ENCODE results near the gene LTC4S.
A peak's percentile ranks its signal among the peaks of the same experiment; 100 is the strongest.

LTC4S gene

DNA sequence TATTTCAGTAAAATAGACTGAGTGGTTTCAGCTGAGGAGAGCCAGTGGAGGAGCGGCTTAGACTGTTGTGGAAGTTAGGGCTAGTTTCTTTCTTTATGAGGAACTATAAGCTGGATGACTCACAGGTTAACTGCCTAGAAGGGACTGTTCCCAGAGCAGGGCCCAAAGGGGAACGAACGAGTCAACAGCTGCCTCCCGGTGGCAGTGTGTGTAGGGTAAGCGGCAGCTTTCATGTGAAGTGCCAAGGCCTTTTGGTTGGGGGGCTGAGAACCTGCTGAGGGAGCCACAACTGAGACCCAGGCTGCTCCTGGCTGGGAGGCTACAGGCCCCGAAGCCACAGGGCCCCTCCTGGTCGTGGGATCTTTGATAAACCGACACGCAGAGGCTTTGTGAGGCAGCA lies 33.9 kb downstream of the LTC4S start:
- TF ChIP-seq, protein P1, sequence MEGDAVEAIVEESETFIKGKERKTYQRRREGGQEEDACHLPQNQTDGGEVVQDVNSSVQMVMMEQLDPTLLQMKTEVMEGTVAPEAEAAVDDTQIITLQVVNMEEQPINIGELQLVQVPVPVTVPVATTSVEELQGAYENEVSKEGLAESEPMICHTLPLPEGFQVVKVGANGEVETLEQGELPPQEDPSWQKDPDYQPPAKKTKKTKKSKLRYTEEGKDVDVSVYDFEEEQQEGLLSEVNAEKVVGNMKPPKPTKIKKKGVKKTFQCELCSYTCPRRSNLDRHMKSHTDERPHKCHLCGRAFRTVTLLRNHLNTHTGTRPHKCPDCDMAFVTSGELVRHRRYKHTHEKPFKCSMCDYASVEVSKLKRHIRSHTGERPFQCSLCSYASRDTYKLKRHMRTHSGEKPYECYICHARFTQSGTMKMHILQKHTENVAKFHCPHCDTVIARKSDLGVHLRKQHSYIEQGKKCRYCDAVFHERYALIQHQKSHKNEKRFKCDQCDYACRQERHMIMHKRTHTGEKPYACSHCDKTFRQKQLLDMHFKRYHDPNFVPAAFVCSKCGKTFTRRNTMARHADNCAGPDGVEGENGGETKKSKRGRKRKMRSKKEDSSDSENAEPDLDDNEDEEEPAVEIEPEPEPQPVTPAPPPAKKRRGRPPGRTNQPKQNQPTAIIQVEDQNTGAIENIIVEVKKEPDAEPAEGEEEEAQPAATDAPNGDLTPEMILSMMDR (conservative IDR thresholded peaks at IDR 0.05; ENCODE audit: low read depth, low read length): peak; percentile 17
- H3K4me3 ChIP-seq (ENCODE audit: low read depth, low read length): peak overlapping the region; percentile 2
- peak; percentile 60 for DNase-seq (ENCODE audit: low read depth)

DNA sequence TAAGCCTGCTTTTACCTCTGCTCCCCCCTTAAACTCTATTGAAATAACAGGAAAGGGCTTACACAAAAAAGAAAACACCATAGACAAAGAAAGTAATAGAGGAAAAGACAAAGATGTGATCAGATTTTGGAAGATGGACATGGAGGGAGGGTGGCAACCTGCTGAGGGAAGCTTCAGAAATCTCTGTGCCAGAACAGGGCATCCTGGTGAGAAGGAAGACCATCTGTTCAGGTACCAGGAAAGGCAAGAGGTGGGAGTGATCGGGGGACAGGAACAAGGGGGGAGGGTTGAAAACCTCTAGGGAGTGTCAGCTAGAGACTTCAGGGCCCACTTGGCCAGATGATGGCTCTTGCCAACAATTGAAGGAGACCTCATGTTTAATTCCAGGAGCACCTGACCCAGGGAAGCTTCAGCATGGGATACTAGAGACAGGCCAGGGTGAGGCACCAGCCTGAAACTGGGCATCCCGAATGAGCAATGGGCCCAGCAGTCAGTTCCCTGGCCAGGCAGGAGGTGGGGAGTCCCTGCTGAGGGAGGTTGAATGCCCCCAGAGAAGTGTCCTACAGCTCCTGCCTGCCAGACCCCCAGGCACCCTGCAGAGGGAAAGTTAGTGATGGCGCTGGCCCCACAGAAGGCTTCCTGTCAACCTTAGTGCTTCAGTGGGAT lies 35.1 kb downstream of the LTC4S start:
- DNase-seq (ENCODE audit: low read depth): no peak
- TF ChIP-seq, protein P1 (conservative IDR thresholded peaks at IDR 0.05; ENCODE audit: low read depth, low read length): no peak
- H3K4me3 ChIP-seq (ENCODE audit: low read depth, low read length): no peak overlapping the region

DNA sequence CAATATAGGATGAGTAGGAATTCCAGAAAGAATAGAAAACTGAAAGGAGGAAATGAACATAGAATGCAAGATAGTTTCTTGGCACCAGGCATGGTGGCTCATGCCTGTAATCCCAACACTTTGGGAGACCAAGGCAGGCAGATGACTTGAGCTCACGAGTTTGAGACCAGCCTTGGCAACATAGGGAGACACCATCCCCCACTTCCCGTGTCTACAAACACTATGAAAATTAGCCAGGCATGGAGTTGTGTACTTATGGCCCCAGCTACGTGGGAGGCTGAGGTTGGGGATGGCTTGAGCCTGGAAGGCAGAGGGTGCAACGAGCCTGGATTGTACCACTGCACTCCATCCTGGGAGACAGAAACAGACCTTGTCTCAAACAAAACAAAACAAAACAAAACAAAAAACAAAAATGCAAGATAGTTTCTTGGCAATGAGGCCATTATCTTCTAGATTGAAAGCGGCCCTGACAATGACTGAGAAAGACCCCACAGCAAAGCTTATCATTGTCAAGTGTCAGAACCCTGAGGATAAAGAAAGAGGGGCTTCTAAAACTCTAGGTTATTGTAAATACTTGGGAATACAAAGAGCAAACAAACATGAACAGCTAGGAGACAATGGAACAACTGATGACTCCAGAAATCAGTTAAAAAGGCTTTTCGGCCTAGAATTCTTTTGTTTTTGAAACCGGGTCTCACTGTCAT lies 36.1 kb downstream of the LTC4S start:
- H3K4me3 ChIP-seq (ENCODE audit: low read depth, low read length): no peak overlapping the region
- TF ChIP-seq, protein P1 (conservative IDR thresholded peaks at IDR 0.05; ENCODE audit: low read depth, low read length): no peak
- peak; percentile 23 for DNase-seq (ENCODE audit: low read depth)

DNA sequence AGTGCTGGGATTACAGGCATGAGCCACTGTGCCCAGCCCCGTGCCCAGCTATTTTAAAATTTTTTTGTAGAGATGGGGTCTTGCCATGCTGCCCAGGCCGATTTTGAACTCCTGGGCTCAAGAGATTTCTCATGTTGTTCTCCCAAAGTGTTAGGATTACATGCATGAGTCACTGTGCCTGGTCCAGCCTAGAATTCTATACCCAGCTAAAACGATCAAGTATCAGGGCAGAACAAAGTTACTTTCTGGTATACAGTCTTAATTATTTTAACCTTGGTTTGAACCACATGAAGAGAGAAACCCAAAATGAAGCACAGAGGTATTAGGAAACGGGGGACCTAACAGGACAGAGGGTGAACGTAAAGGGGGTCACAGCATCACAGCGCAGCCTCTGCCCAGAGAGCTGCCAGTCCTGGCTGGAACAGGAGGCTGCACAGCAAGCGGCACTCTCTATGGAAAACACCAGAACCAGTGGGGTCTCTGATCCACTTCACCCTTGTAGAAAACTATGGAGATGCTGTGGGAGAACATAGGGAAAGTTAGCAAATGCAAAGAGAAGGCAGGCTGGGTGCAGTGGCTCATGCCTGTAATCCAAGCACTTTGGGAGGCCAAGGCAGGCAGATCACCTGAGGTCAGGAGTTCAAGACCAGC lies 37.2 kb downstream of the LTC4S start:
- no peak overlapping the region for H3K4me3 ChIP-seq (ENCODE audit: low read depth, low read length)
- TF ChIP-seq, protein P1 (conservative IDR thresholded peaks at IDR 0.05; ENCODE audit: low read depth, low read length): no peak
- peak; percentile 20 for DNase-seq (ENCODE audit: low read depth)

DNA sequence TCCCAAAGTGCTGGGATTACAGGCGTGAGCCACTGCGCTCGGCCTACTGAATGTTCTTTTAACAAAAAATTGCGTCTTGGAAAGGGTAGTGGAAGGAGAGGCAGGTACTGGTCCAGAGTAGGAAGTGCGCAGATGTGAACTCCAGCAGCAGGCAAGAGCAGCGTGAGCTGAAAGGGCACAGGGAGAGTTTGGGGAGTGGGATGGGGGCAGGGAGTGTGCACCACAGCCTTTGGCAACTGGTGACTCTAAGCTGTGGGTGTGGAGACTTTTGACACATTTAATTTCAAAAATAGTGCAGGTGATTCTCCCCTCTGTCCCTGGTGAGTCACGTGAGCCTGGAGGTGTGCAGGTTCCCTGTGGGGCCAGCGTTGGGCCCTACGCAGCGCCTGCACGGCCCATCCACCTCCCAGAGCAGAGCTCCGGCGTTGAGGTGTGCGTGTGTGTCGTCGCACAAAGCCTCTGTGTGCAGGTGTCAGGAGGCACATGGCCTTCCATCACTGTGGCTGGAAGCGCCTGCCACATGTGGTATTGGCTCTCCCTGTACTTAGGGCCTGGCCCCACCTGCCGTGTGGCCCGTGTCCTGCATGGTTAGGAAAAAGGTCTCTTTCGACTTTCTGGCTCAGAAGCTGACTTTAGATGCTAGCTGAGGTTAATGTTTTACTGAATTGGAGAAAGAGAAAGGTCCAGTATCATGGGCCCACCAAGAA lies 38.4 kb downstream of the LTC4S start:
- DNase-seq (ENCODE audit: low read depth): peak; percentile 14
- no peak overlapping the region for H3K4me3 ChIP-seq (ENCODE audit: low read depth, low read length)
- TF ChIP-seq, protein P1 (conservative IDR thresholded peaks at IDR 0.05; ENCODE audit: low read depth, low read length): no peak

DNA sequence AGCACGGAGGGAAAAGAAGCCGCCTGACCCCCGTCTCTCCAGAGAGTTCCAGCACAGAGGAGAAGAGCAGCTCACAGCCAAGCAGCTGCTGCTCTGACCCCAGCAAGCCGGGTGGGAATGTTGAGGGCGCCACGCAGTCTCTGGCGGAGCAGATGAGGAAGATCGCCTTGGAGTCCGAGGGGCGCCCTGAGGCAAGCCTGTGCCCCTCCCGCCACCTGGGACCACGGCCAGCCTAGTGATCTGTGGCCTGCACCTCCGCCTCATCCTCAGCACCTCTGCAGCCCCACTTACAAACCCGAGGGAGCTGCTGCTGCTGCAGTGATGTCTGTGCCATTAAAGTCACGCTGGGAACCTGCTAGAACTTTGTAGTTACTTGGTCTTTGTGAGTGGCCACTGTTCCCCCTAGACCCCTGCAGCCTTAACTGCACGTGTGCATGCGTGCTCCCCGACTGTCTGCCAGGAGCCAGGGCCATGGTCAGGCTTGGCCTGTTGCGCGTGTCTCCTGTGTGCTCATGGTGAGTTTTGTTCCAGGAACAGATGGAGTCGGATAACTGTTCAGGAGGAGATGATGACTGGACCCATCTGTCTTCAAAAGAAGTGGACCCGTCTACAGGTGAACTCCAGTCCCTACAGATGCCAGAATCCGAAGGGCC lies 39.4 kb downstream of the LTC4S start:
- H3K4me3 ChIP-seq (ENCODE audit: low read depth, low read length): no peak overlapping the region
- TF ChIP-seq, protein P1 (conservative IDR thresholded peaks at IDR 0.05; ENCODE audit: low read depth, low read length): no peak
- peak; percentile 6 for DNase-seq (ENCODE audit: low read depth)
